Stomach (tissue), 4 donors: ENCODE measurements around the gene TK2.

Experiments
- CTCF ChIP-seq, 7 experiments: fragments of 450-650 bp in 4 of 7; fragments of 200-600 bp in 3 of 7; sonication (generic) in 3 of 7; IDR thresholded peaks; one replicate each; pipeline ENCODE4 v1.5.1; 2016 to 2019; ENCODE audit warnings: antibody characterized with exemption in 7 of 7, control low read depth in 2 of 7, mild to moderate bottlenecking in 1 of 7
- EP300 ChIP-seq: sonication (generic); formaldehyde crosslinking; IDR thresholded peaks from one replicate; pipeline ENCODE4 v1.6.1; 2017; ENCODE audit warnings: antibody characterized with exemption
- POLR2A ChIP-seq, 4 donors: fragments of 450-650 bp; IDR thresholded peaks; one replicate each; pipeline ENCODE4 v1.6.1; 2016; ENCODE audit warnings: antibody characterized with exemption in 4 of 4, control low read depth in 2 of 4, mild to moderate bottlenecking in 1 of 4, moderate library complexity in 1 of 4
- POLR2AphosphoS5 ChIP-seq, 3 donors: sonication (generic); formaldehyde crosslinking; IDR thresholded peaks; one replicate each; pipeline ENCODE4 v1.6.1; 2016; ENCODE audit warnings: antibody characterized with exemption in 3 of 3

- no peak for TF ChIP-seq CTCF (IDR thresholded peaks at IDR 0.05)
- TF ChIP-seq POLR2AphosphoS5 (IDR thresholded peaks at IDR 0.05) = no peak
- no peak for TF ChIP-seq POLR2A (IDR thresholded peaks at IDR 0.05)
- TF ChIP-seq EP300 = no peak
Observed at GRCh38 chr16:66539623-66540469, 10.1 kb downstream of the TK2 start.
